HL-60 (cell line): ENCODE results near the gene METRNL.

ENCODE experiments used
- DNase-seq, 2 experiments: peaks; one replicate each; pipeline ENCODE4 v3.0.0-alpha.2; 2010 to 2020; ENCODE audit warnings: low read depth in 1 of 2, low spot score in 1 of 2
- H3K27ac ChIP-seq: fragments of 250-450 bp; sonication (Bioruptor Pico); replicated peaks from 2 replicates; pipeline ENCODE4 v1.5.1; 2020; ENCODE audit warnings: mild to moderate bottlenecking, moderate library complexity
- H3K27me3 ChIP-seq: fragments of 250-450 bp; sonication (Bioruptor Pico); 2 replicates; pipeline ENCODE4 v1.5.1; 2021; ENCODE audit warnings: mild to moderate bottlenecking, moderate library complexity; ENCODE audit not compliant: insufficient read depth, poor library complexity, severe bottlenecking
- H3K4me3 ChIP-seq: replicated peaks from 2 replicates; pipeline ENCODE4 v1.5.1; 2011; ENCODE audit warnings: mild to moderate bottlenecking, control low read depth, low read length; ENCODE audit not compliant: insufficient read depth
- GABPA ChIP-seq: IDR thresholded peaks from 2 replicates; pipeline ENCODE4 v1.6.1; 2012; ENCODE audit warnings: low read depth
- POLR2AphosphoS5 ChIP-seq: IDR thresholded peaks from 2 replicates; pipeline ENCODE4 v1.6.1; 2012; ENCODE audit warnings: low read depth
- SPI1 ChIP-seq: IDR thresholded peaks from 2 replicates; pipeline ENCODE4 v1.6.1; 2012; ENCODE audit warnings: low read depth, mild to moderate bottlenecking, borderline replicate concordance
- TF ChIP-seq, protein P1 (sequence below): IDR thresholded peaks from one replicate; pipeline ENCODE4 v1.5.1; 2011; ENCODE audit warnings: low read length, control low read depth, inconsistent platforms; ENCODE audit not compliant: insufficient read depth
- TF ChIP-seq, protein P2 (sequence below): IDR thresholded peaks from 2 replicates; pipeline ENCODE4 v1.6.1; 2012; ENCODE audit warnings: low read depth; ENCODE audit not compliant: insufficient replicate concordance

The METRNL gene

DNA sequence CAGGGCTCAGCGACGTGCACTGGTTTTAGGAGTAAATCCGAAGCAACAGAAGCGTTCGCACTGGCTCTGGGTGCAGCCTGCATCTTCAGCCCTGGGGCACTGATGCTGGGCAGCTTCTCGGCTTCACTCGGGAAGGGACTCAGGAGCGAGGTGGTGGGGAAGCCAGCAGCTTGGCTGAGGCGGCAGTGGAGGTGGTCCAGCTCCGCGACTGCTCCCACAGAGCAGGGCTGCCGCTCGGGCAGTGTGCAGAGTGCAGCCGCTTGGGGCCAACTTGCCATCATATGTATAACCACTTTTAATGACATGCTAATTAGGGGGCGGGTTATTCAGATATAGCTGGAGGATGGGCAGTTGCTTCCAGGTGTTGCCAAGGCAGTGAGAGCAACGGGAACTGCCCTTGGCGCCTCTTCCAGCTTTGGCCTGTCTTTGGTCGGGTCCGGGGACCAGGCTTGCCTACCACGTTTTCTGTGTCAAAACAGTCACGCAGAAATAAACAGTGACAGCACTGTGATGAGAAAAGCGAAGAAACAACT, 26.7 kb downstream of the METRNL start:
- Histone ChIP-seq H3K4me3 (no peak overlapping the region), H3K27ac (no peak overlapping the region), H3K27me3 (peaks cover 7% of the 10 kb centered on the region)
- DNase-seq: no peak
- no peak for TF ChIP-seq POLR2AphosphoS5
- no peak for TF ChIP-seq SPI1
- TF ChIP-seq, protein P1, sequence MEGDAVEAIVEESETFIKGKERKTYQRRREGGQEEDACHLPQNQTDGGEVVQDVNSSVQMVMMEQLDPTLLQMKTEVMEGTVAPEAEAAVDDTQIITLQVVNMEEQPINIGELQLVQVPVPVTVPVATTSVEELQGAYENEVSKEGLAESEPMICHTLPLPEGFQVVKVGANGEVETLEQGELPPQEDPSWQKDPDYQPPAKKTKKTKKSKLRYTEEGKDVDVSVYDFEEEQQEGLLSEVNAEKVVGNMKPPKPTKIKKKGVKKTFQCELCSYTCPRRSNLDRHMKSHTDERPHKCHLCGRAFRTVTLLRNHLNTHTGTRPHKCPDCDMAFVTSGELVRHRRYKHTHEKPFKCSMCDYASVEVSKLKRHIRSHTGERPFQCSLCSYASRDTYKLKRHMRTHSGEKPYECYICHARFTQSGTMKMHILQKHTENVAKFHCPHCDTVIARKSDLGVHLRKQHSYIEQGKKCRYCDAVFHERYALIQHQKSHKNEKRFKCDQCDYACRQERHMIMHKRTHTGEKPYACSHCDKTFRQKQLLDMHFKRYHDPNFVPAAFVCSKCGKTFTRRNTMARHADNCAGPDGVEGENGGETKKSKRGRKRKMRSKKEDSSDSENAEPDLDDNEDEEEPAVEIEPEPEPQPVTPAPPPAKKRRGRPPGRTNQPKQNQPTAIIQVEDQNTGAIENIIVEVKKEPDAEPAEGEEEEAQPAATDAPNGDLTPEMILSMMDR: no peak
- no peak for TF ChIP-seq GABPA
- TF ChIP-seq, protein P2, sequence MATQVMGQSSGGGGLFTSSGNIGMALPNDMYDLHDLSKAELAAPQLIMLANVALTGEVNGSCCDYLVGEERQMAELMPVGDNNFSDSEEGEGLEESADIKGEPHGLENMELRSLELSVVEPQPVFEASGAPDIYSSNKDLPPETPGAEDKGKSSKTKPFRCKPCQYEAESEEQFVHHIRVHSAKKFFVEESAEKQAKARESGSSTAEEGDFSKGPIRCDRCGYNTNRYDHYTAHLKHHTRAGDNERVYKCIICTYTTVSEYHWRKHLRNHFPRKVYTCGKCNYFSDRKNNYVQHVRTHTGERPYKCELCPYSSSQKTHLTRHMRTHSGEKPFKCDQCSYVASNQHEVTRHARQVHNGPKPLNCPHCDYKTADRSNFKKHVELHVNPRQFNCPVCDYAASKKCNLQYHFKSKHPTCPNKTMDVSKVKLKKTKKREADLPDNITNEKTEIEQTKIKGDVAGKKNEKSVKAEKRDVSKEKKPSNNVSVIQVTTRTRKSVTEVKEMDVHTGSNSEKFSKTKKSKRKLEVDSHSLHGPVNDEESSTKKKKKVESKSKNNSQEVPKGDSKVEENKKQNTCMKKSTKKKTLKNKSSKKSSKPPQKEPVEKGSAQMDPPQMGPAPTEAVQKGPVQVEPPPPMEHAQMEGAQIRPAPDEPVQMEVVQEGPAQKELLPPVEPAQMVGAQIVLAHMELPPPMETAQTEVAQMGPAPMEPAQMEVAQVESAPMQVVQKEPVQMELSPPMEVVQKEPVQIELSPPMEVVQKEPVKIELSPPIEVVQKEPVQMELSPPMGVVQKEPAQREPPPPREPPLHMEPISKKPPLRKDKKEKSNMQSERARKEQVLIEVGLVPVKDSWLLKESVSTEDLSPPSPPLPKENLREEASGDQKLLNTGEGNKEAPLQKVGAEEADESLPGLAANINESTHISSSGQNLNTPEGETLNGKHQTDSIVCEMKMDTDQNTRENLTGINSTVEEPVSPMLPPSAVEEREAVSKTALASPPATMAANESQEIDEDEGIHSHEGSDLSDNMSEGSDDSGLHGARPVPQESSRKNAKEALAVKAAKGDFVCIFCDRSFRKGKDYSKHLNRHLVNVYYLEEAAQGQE: no peak

DNA sequence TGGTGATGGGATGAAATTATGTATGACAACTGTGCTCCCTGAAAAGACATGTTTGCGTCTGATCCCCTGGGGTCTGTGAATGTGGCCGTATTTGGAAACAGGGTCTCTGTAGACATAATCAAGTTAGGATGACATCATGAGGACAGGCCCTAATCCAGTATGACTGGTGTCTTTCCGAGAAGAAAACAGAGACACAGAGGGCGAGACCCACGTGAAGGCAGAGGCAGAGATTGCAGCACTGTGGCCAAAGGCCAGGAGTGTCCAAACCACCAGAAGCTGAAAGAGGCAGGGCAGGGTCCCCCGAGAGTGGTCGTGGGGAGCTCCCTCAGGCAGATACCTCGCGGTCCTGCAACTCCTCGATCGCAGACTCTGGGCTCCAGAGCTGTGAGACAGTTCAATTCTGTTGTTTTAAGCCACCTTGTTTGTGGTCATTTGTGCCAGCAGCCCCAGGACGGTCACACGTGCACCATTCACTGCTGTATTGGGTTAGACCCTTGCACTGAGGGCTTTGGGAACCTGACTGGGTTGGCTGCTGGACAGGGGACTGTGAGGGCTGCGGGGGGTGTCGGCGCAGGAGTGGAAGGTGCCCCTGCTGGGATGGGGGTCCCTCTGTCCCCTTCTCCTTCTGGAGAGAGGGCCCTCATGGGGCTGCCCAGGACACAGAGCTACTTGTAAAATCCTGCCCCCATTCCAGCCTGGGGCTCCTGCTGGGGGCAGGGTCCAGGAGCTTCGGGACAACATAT, 27.7 kb downstream of the METRNL start:
- H3K27me3 ChIP-seq: peaks cover 2% of the 10 kb centered on the region

DNA sequence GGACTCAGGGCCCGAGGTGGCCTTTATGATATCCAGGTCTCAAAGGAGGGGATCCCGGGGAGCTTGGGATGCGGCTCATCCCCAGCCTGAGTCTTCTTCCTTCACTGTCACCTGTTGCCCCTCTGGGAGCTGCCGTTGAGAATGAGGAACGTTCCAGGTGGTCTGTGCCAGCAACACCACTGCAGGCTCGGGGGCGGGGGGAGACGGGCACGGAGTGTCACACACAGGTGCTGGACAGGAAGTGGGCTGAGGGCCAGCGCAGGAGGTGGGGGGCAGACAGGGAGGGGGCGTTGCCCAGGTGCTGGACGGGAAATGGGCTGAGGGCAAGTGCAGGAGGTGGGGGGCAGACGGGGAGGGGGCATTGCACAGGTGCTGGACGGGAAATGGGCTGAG, 28.2 kb downstream of the METRNL start:
- Histone ChIP-seq H3K27me3 (peaks cover 2% of the 10 kb centered on the region), H3K4me3 (no peak overlapping the region), H3K27ac (no peak overlapping the region)
- TF ChIP-seq POLR2AphosphoS5 (no peak), GABPA (no peak), SPI1 (no peak)
- TF ChIP-seq, protein P1: no peak
- TF ChIP-seq, protein P2: no peak
- DNase-seq: no peak

More for the DNA sequence above, 27.7 kb downstream of the METRNL start:
- Histone ChIP-seq H3K4me3 (no peak overlapping the region), H3K27ac (no peak overlapping the region)
- no peak for DNase-seq
- TF ChIP-seq, protein P2: no peak
- TF ChIP-seq SPI1 (no peak), GABPA (no peak), POLR2AphosphoS5 (no peak)
- TF ChIP-seq, protein P1: no peak
